ENCODE measurements around the gene INPP5E.

DNA sequence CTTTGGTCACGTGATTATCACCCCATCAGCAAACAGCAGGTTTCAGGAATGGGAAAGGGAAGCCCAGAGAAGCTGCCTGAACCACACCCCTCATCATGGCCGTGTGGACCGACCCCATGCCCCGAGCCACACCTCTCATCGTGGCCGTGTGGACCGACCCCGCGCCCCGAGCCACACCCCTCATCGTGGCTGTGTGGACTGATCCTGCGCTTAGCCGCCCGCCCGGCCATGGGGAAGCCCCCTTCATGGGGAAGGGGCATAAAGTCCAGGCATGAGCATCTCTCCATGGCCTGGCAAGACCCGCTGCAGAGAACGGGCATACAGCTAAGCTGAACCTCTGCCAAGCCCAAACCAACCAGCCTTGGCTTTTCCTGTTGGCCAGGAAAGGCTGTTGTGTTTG lies 46.1 kb downstream of the INPP5E start:
- TF ChIP-seq, protein P1, sequence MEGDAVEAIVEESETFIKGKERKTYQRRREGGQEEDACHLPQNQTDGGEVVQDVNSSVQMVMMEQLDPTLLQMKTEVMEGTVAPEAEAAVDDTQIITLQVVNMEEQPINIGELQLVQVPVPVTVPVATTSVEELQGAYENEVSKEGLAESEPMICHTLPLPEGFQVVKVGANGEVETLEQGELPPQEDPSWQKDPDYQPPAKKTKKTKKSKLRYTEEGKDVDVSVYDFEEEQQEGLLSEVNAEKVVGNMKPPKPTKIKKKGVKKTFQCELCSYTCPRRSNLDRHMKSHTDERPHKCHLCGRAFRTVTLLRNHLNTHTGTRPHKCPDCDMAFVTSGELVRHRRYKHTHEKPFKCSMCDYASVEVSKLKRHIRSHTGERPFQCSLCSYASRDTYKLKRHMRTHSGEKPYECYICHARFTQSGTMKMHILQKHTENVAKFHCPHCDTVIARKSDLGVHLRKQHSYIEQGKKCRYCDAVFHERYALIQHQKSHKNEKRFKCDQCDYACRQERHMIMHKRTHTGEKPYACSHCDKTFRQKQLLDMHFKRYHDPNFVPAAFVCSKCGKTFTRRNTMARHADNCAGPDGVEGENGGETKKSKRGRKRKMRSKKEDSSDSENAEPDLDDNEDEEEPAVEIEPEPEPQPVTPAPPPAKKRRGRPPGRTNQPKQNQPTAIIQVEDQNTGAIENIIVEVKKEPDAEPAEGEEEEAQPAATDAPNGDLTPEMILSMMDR (tag by site-specific recombination; IDR thresholded peaks at IDR 0.05): no peak
- TF ChIP-seq KLF16 (tag by site-specific recombination; IDR thresholded peaks at IDR 0.05) (no peak), ZNF777 (tag by site-specific recombination; IDR thresholded peaks at IDR 0.05; ENCODE audit: borderline replicate concordance) (no peak), KLF9 (tag by site-specific recombination; IDR thresholded peaks at IDR 0.05; ENCODE audit: low read depth) (no peak), ZNF155 (tag by site-specific recombination; IDR thresholded peaks at IDR 0.05) (no peak), SETDB1 (IDR thresholded peaks at IDR 0.05; ENCODE audit: insufficient read length, low read length) (no peak), ZNF837 (tag by site-specific recombination; IDR thresholded peaks at IDR 0.05) (no peak)
- TF ChIP-seq, protein P2, sequence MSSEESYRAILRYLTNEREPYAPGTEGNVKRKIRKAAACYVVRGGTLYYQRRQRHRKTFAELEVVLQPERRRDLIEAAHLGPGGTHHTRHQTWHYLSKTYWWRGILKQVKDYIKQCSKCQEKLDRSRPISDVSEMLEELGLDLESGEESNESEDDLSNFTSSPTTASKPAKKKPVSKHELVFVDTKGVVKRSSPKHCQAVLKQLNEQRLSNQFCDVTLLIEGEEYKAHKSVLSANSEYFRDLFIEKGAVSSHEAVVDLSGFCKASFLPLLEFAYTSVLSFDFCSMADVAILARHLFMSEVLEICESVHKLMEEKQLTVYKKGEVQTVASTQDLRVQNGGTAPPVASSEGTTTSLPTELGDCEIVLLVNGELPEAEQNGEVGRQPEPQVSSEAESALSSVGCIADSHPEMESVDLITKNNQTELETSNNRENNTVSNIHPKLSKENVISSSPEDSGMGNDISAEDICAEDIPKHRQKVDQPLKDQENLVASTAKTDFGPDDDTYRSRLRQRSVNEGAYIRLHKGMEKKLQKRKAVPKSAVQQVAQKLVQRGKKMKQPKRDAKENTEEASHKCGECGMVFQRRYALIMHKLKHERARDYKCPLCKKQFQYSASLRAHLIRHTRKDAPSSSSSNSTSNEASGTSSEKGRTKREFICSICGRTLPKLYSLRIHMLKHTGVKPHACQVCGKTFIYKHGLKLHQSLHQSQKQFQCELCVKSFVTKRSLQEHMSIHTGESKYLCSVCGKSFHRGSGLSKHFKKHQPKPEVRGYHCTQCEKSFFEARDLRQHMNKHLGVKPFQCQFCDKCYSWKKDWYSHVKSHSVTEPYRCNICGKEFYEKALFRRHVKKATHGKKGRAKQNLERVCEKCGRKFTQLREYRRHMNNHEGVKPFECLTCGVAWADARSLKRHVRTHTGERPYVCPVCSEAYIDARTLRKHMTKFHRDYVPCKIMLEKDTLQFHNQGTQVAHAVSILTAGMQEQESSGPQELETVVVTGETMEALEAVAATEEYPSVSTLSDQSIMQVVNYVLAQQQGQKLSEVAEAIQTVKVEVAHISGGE (tag by site-specific recombination; conservative IDR thresholded peaks at IDR 0.05; ENCODE audit: low read depth): no peak
- TF ChIP-seq, protein P3, sequence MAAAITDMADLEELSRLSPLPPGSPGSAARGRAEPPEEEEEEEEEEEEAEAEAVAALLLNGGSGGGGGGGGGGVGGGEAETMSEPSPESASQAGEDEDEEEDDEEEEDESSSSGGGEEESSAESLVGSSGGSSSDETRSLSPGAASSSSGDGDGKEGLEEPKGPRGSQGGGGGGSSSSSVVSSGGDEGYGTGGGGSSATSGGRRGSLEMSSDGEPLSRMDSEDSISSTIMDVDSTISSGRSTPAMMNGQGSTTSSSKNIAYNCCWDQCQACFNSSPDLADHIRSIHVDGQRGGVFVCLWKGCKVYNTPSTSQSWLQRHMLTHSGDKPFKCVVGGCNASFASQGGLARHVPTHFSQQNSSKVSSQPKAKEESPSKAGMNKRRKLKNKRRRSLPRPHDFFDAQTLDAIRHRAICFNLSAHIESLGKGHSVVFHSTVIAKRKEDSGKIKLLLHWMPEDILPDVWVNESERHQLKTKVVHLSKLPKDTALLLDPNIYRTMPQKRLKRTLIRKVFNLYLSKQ (tag by site-specific recombination; IDR thresholded peaks at IDR 0.05; ENCODE audit: borderline replicate concordance): no peak

Measured in HEK293 (cell line).